Endodermal cell (in vitro differentiated cells): Measurements from ENCODE around the gene CFHR2. TPM values are rescaled to one million over a fixed set of nuclear protein-coding genes. Genes with fewer than 3 reads are reported as not detected.

Source experiments
- DNase-seq: peaks from one replicate; pipeline ENCODE4 v3.0.0-alpha.2; 2017
- H3K27ac ChIP-seq: 2 replicates; pipeline ENCODE4 v1.5.1; 2013; ENCODE audit warnings: mild to moderate bottlenecking, low read depth, low read length, moderate library complexity
- H3K27me3 ChIP-seq: 2 replicates; pipeline ENCODE4 v1.6.1; 2013; ENCODE audit warnings: mild to moderate bottlenecking, low read length, moderate library complexity; ENCODE audit not compliant: insufficient read depth, control insufficient read depth, poor library complexity, severe bottlenecking
- H3K36me3 ChIP-seq: 2 replicates; pipeline ENCODE4 v1.7.0; 2013; ENCODE audit warnings: mild to moderate bottlenecking, low read length, moderate library complexity; ENCODE audit not compliant: control insufficient read depth, insufficient read depth
- H3K4me1 ChIP-seq: one replicate; pipeline ENCODE4 v1.7.0; 2013; ENCODE audit warnings: low read length; ENCODE audit not compliant: control insufficient read depth, insufficient read depth
- H3K4me3 ChIP-seq: 2 replicates; pipeline ENCODE4 v1.5.1; 2013; ENCODE audit warnings: mild to moderate bottlenecking, low read length, moderate library complexity
- H3K9ac ChIP-seq: 2 replicates; pipeline ENCODE4 v1.6.1; 2013; ENCODE audit warnings: mild to moderate bottlenecking, low read length, moderate library complexity; ENCODE audit not compliant: poor library complexity, severe bottlenecking; ENCODE audit errors: extremely low read depth
- H3K9me3 ChIP-seq: 2 replicates; pipeline ENCODE4 v1.6.1; 2013; ENCODE audit warnings: mild to moderate bottlenecking, low read length, moderate library complexity; ENCODE audit not compliant: control insufficient read depth
- H3K27ac Mint-ChIP-seq: 2 replicates; pipeline ENCODE4 v1.8.0; 2020; ENCODE audit warnings: mixed read lengths
- H3K27me3 Mint-ChIP-seq: 2 replicates; pipeline ENCODE4 v1.8.0; 2021; ENCODE audit warnings: mild to moderate bottlenecking, mixed read lengths; ENCODE audit not compliant: insufficient read depth
- H3K36me3 Mint-ChIP-seq: 2 replicates; pipeline ENCODE4 v1.8.0; 2020; ENCODE audit warnings: low read depth, mixed read lengths
- H3K4me1 Mint-ChIP-seq: 2 replicates; pipeline ENCODE4 v1.8.0; 2020; ENCODE audit warnings: mixed read lengths
- H3K4me3 Mint-ChIP-seq: 2 replicates; pipeline ENCODE4 v1.8.0; 2020; ENCODE audit warnings: mild to moderate bottlenecking, moderate library complexity, mixed read lengths
- H3K9me3 Mint-ChIP-seq: 2 replicates; pipeline ENCODE4 v1.8.0; 2020; ENCODE audit warnings: mild to moderate bottlenecking, mixed read lengths
- CTCF ChIP-seq: fragments of 200-600 bp; sonication (generic); conservative IDR thresholded peaks from 2 replicates; pipeline ENCODE4 v1.5.0; 2021; ENCODE audit warnings: antibody characterized with exemption, mild to moderate bottlenecking
- WGBS, 2 experiments: methylation state at CpG; one replicate each; pipeline versions ENCODE4 v1.1.5 to v1.1.7; 2013; ENCODE audit warnings: missing lambda C conversion rate in 2 of 2, mixed read lengths in 1 of 2; ENCODE audit not compliant: insufficient coverage in 1 of 2, insufficient read length in 1 of 2; 5-methylcytosine and 5-hydroxymethylcytosine counted together
- total RNA-seq, 2 donors: library from RNA; stranded (reverse); fragmentation: NEBNext Ultra II Directional in 1 of 2; extraction: Animal tissue kit (Norgen Biotek cat#: 25700) in 1 of 2; gene quantifications; 2 replicates in 1 of 2; 3 replicates in 1 of 2; pipeline ENCODE4 v1.2.1, GENCODE V29; 2021

Gene CFHR2
- total RNA-seq, 2 donors from 2014 or later, result not detected

- H3K9me3 Mint-ChIP-seq, result peaks cover under 1% of the 10 kb centered on the region
- no peak overlapping the region for H3K4me3 Mint-ChIP-seq
- peak; percentile 30 for TF ChIP-seq CTCF
- Histone ChIP-seq H3K36me3 (no peaks in the 10 kb centered on the region), H3K27me3 (no peaks in the 10 kb centered on the region), H3K27ac (no peak overlapping the region), H3K9me3 (no peaks in the 10 kb centered on the region), H3K4me3 (no peak overlapping the region), H3K9ac (no peak overlapping the region), H3K4me1 (no peaks in the 10 kb centered on the region)
- no peaks in the 10 kb centered on the region for H3K36me3 Mint-ChIP-seq
- no peak overlapping the region for H3K27ac Mint-ChIP-seq
- DNase-seq, result no peak
- 92% methylated on average over 1 of the region's 1 CpG; no CpG with 5 or more reads in 1 of the 2 experiments for WGBS, 2 experiments
- no peaks in the 10 kb centered on the region for H3K27me3 Mint-ChIP-seq
- H3K4me1 Mint-ChIP-seq, result peaks cover under 1% of the 10 kb centered on the region
These were observed 53.9 kb downstream of the CFHR2 start for GRCh38 chr1:196997423-196997822.

GRCh38 chr1:197001828-197002227, 58.3 kb downstream of the CFHR2 start:
- WGBS, 2 experiments, result 83 to 100% methylated on average over 1 to 2 of the region's 2 CpGs
- no peaks in the 10 kb centered on the region for H3K27me3 Mint-ChIP-seq
- no peaks in the 10 kb centered on the region for H3K36me3 Mint-ChIP-seq
- H3K4me1 ChIP-seq, result no peaks in the 10 kb centered on the region
- no peak for TF ChIP-seq CTCF
- H3K27me3 ChIP-seq, result no peaks in the 10 kb centered on the region
- no peak overlapping the region for H3K4me3 Mint-ChIP-seq
- no peak overlapping the region for H3K27ac ChIP-seq
- no peak overlapping the region for H3K27ac Mint-ChIP-seq
- no peaks in the 10 kb centered on the region for H3K9me3 ChIP-seq
- no peak overlapping the region for H3K4me3 ChIP-seq
- H3K9me3 Mint-ChIP-seq, result no peaks in the 10 kb centered on the region
- H3K9ac ChIP-seq, result no peak overlapping the region
- H3K36me3 ChIP-seq, result no peaks in the 10 kb centered on the region
- no peak for DNase-seq
- no peaks in the 10 kb centered on the region for H3K4me1 Mint-ChIP-seq

- DNase-seq, result no peak
- no peak overlapping the region for H3K27ac Mint-ChIP-seq
- H3K27me3 Mint-ChIP-seq, result no peaks in the 10 kb centered on the region
- no peaks in the 10 kb centered on the region for H3K4me1 ChIP-seq
- no peak overlapping the region for H3K27ac ChIP-seq
- no peak overlapping the region for H3K4me3 ChIP-seq
- no peak overlapping the region for H3K4me3 Mint-ChIP-seq
- no peaks in the 10 kb centered on the region for H3K36me3 Mint-ChIP-seq
- no peaks in the 10 kb centered on the region for H3K9me3 Mint-ChIP-seq
- H3K9me3 ChIP-seq, result no peaks in the 10 kb centered on the region
- WGBS, 2 experiments, result 94% methylated on average over 2 of the region's 2 CpGs; no CpG with 5 or more reads in 1 of the 2 experiments
- no peaks in the 10 kb centered on the region for H3K4me1 Mint-ChIP-seq
- TF ChIP-seq CTCF, result no peak
- no peak overlapping the region for H3K9ac ChIP-seq
- no peaks in the 10 kb centered on the region for H3K36me3 ChIP-seq
- no peaks in the 10 kb centered on the region for H3K27me3 ChIP-seq
These were observed 59.6 kb downstream of the CFHR2 start for GRCh38 chr1:197003132-197003531.
